ENCODE measurements around the gene BMP6. TPM values are rescaled to one million over a fixed set of nuclear protein-coding genes. Genes with fewer than 3 reads are reported as not detected.
A peak's percentile ranks its signal among the peaks of the same experiment; 100 is the strongest.

The BMP6 gene
- total and polyA plus RNA-seq, 7 donors, result 0.64 to 5.3 (median 2.2) TPM; not detected in 2

- WGBS, 2 donors, result 43 to 69% methylated on average over 21 of the region's 21 CpGs
- DNase-seq, result no peak
- intact Hi-C loops (cut with DNase I), result no loop called here
- TF ChIP-seq POLR2A (IDR thresholded peaks at IDR 0.05), result no peak
- no peak for TF ChIP-seq CTCF (IDR thresholded peaks at IDR 0.05)
- TF ChIP-seq POLR2AphosphoS5 (IDR thresholded peaks at IDR 0.05), result no peak
- TF ChIP-seq EP300 (IDR thresholded peaks at IDR 0.05), result no peak
- H3K36me3 ChIP-seq, result no peaks in the 10 kb centered on the region
- H3K4me1 ChIP-seq, result no peaks in the 10 kb centered on the region
- no peak overlapping the region for H3K4me3 ChIP-seq
- H3K27ac ChIP-seq, result no peak overlapping the region
- H3K27me3 ChIP-seq, result no peaks in the 10 kb centered on the region
- no peaks in the 10 kb centered on the region for H3K9me3 ChIP-seq
These were observed 34.0 kb upstream of the BMP6 start for GRCh38 chr6:7691675-7692452.

GRCh38 chr6:7692453-7692784 is 33.5 kb upstream of the BMP6 start:
- WGBS, 2 donors, result 9 to 59% methylated on average over 3 of the region's 3 CpGs
- Histone ChIP-seq H3K4me3 (no peak overlapping the region), H3K36me3 (no peaks in the 10 kb centered on the region), H3K27ac (no peak overlapping the region), H3K27me3 (no peaks in the 10 kb centered on the region), H3K4me1 (no peaks in the 10 kb centered on the region), H3K9me3 (no peaks in the 10 kb centered on the region)
- intact Hi-C loops (cut with DNase I), result no loop called here
- TF ChIP-seq CTCF (IDR thresholded peaks at IDR 0.05), result no peak
- TF ChIP-seq EP300 (IDR thresholded peaks at IDR 0.05), result no peak
- TF ChIP-seq POLR2AphosphoS5 (IDR thresholded peaks at IDR 0.05), result no peak
- TF ChIP-seq POLR2A (IDR thresholded peaks at IDR 0.05), result no peak
- no peak for DNase-seq

GRCh38 chr6:7693827-7694226 is 32.1 kb upstream of the BMP6 start:
- Histone ChIP-seq H3K4me1 (no peaks in the 10 kb centered on the region), H3K4me3 (no peak overlapping the region), H3K27ac (no peak overlapping the region), H3K9me3 (no peaks in the 10 kb centered on the region), H3K36me3 (no peaks in the 10 kb centered on the region), H3K27me3 (no peaks in the 10 kb centered on the region)
- 82 to 89% methylated on average over 10 of the region's 10 CpGs for WGBS, 2 donors
- DNase-seq, result no peak
- intact Hi-C loops (cut with DNase I), result no loop called here
- no peak for TF ChIP-seq POLR2A (IDR thresholded peaks at IDR 0.05)
- TF ChIP-seq CTCF (IDR thresholded peaks at IDR 0.05), result no peak

GRCh38 chr6:7696061-7696460 is 29.8 kb upstream of the BMP6 start:
- Histone ChIP-seq H3K9me3 (no peaks in the 10 kb centered on the region), H3K27me3 (no peaks in the 10 kb centered on the region), H3K4me1 (no peaks in the 10 kb centered on the region), H3K36me3 (no peaks in the 10 kb centered on the region), H3K4me3 (no peak overlapping the region), H3K27ac (no peak overlapping the region)
- TF ChIP-seq EP300 (IDR thresholded peaks at IDR 0.05) (no peak), CTCF (IDR thresholded peaks at IDR 0.05) (no peak), POLR2AphosphoS5 (IDR thresholded peaks at IDR 0.05) (no peak), POLR2A (IDR thresholded peaks at IDR 0.05) (no peak)
- WGBS, 2 donors, result 93 to 94% methylated on average over 8 of the region's 8 CpGs
- DNase-seq, result no peak
- intact Hi-C loops (cut with DNase I), result no loop called here

- Histone ChIP-seq H3K4me3 (no peak overlapping the region), H3K36me3 (no peaks in the 10 kb centered on the region), H3K9me3 (no peaks in the 10 kb centered on the region), H3K4me1 (no peaks in the 10 kb centered on the region), H3K27ac (peak overlapping the region in 2 of 4 donors; percentile 31 to 49), H3K27me3 (no peaks in the 10 kb centered on the region)
- TF ChIP-seq EP300 (IDR thresholded peaks at IDR 0.05) (no peak), CTCF (IDR thresholded peaks at IDR 0.05) (no peak), POLR2A (IDR thresholded peaks at IDR 0.05) (no peak), POLR2AphosphoS5 (IDR thresholded peaks at IDR 0.05) (no peak)
- 76 to 86% methylated on average over 4 of the region's 4 CpGs for whole genome bisulfite sequencing, 2 donors
- intact Hi-C loops (cut with DNase I), result no loop called here
- DNase-seq, result no peak
These were observed 28.5 kb upstream of the BMP6 start for GRCh38 chr6:7697432-7697819.

Measured in sigmoid colon (tissue), 7 donors.